K562 (cell line): ENCODE results near the gene DAO. TPM values are rescaled to one million over a fixed set of nuclear protein-coding genes. Genes with fewer than 3 reads are reported as not detected.

Source experiments
- ATAC-seq: fragments of 200-7000 bp; cut with Tn5 transposase; 3 replicates; pipeline ENCODE4 v1.9.1; 2020; ENCODE audit warnings: moderate library complexity
- BruUV-seq: library from RNA; stranded (reverse); fragments of 400-500 nt; replicated peaks from 2 replicates; lab custom pipeline; 2021; lab: Mats Ljungman, UMichigan
- CTCF ChIA-PET: fragments of 300-600 bp; formaldehyde crosslinking; extraction: SDS; loops from one replicate; lab custom pipeline; 2021; ENCODE audit warnings: low intra/inter-chr PET ratio; lab: Yijun Ruan, JAX
- POLR2A ChIA-PET: fragments of 300-600, 350-650 bp; sonication (Branson Sonifier 250); formaldehyde crosslinking; extraction: SDS; loops from one replicate; lab custom pipeline; 2021; ENCODE audit warnings: antibody characterized with exemption, inconsistent platforms; lab: Yijun Ruan, JAX
- DNase-seq, 4 experiments: peaks; one replicate each; pipeline versions ENCODE4 v3.0.0 to v3.0.0-alpha.2; 2011 to 2018; ENCODE audit warnings: low spot score in 3 of 4, mixed read lengths in 3 of 4; ENCODE audit errors: extremely low read depth in 1 of 4
- FAIRE-seq: peaks from 2 replicates; lab custom pipeline; 2011; peaks lifted over from hg19 to GRCh38; lab: Jason Lieb, UNC
- H2AFZ ChIP-seq: 2 replicates; pipeline ENCODE4 v1.6.0; 2011; ENCODE audit warnings: low read depth, low read length, control low read depth, inconsistent platforms
- H3K27ac ChIP-seq: fragments of 200-600 bp; 3 replicates; pipeline ENCODE4 v1.8.0; 2011; ENCODE audit warnings: low read depth, mild to moderate bottlenecking, control low read depth, inconsistent platforms, low read length, moderate library complexity, mixed read lengths; ENCODE audit errors: extremely low read depth
- H3K27me3 ChIP-seq, 2 experiments: fragments of 300-600 bp in 1 of 2; 2 replicates in 1 of 2; 3 replicates in 1 of 2; pipeline versions ENCODE4 v1.6.0 to v1.8.0; 2011; ENCODE audit warnings: inconsistent platforms in 2 of 2, low read length in 2 of 2, mild to moderate bottlenecking in 1 of 2, mixed read lengths in 1 of 2, moderate library complexity in 1 of 2; ENCODE audit not compliant: control insufficient read depth in 2 of 2, insufficient read depth in 2 of 2
- H3K36me3 ChIP-seq: fragments of 300-600 bp; 3 replicates; pipeline ENCODE4 v1.8.0; 2011; ENCODE audit warnings: mild to moderate bottlenecking, low read length, inconsistent platforms; ENCODE audit not compliant: control insufficient read depth, insufficient read depth
- H3K4me1 ChIP-seq, 2 experiments: fragments of 200-600 bp in 1 of 2; replicated peaks in 1 of 2; 2 replicates in 1 of 2; 3 replicates in 1 of 2; pipeline versions ENCODE4 v1.5.1 to v1.8.0; 2011; ENCODE audit warnings: inconsistent platforms in 2 of 2, low read length in 2 of 2, mild to moderate bottlenecking in 1 of 2, mixed read lengths in 1 of 2, moderate library complexity in 1 of 2; ENCODE audit not compliant: control insufficient read depth in 2 of 2, insufficient read depth in 2 of 2
- H3K4me2 ChIP-seq: 2 replicates; pipeline ENCODE4 v1.6.1; 2011; ENCODE audit warnings: low read length, control low read depth, inconsistent platforms, mixed read lengths; ENCODE audit not compliant: insufficient read depth
- H3K4me3 ChIP-seq: fragments of 200-600 bp; sonication (generic), shearing (Covaris generic); 2 replicates; pipeline ENCODE4 v1.5.1; 2016; ENCODE audit warnings: control low read depth, inconsistent platforms
- H3K79me2 ChIP-seq: fragments of 200-600 bp; 3 replicates; pipeline ENCODE4 v1.8.0; 2011; ENCODE audit warnings: low read length, inconsistent platforms; ENCODE audit not compliant: control insufficient read depth, insufficient read depth
- H3K9ac ChIP-seq, 2 experiments: 2 replicates each; pipeline versions ENCODE4 v1.6.0 to v1.6.1; 2011; ENCODE audit warnings: low read depth in 2 of 2, low read length in 2 of 2, control low read depth in 1 of 2, inconsistent platforms in 1 of 2, mild to moderate bottlenecking in 1 of 2, mixed read lengths in 1 of 2; ENCODE audit not compliant: insufficient read depth in 1 of 2
- H3K9me1 ChIP-seq: one replicate; pipeline ENCODE4 v1.6.0; 2011; ENCODE audit warnings: inconsistent platforms, mild to moderate bottlenecking, low read length, moderate library complexity; ENCODE audit not compliant: control insufficient read depth, insufficient read depth
- H3K9me3 ChIP-seq: replicated peaks from 2 replicates; pipeline ENCODE4 v1.5.1; 2011; ENCODE audit warnings: low read depth, low read length, inconsistent platforms; ENCODE audit not compliant: control insufficient read depth, insufficient read depth
- H4K20me1 ChIP-seq: replicated peaks from 2 replicates; pipeline ENCODE4 v1.6.1; 2011; ENCODE audit warnings: low read length, inconsistent platforms, mixed read lengths; ENCODE audit not compliant: control insufficient read depth, insufficient read depth
- ILF3 ChIP-seq: fragments of 450-650 bp; IDR thresholded peaks from 2 replicates; pipeline ENCODE4 v1.6.1; 2018; ENCODE audit warnings: antibody characterized with exemption, mild to moderate bottlenecking, moderate library complexity, borderline replicate concordance
- POLR2AphosphoS2 ChIP-seq: IDR thresholded peaks from 2 replicates; pipeline ENCODE4 v1.6.1; 2012; ENCODE audit warnings: low read length, improper control_type of control experiment
- PTTG1 ChIP-seq: fragments of 450-650 bp; IDR thresholded peaks from 2 replicates; pipeline ENCODE4 v1.6.1; 2016; ENCODE audit warnings: low read depth, mild to moderate bottlenecking, missing genetic modification characterization, missing compliant biosample characterization
- SPI1 ChIP-seq: IDR thresholded peaks from 2 replicates; pipeline ENCODE4 v1.6.1; 2011; ENCODE audit warnings: low read depth, low read length, control low read depth, borderline replicate concordance
- VEZF1 ChIP-seq: fragments of 200-800 bp; sonication (Bioruptor generic); IDR thresholded peaks from 2 replicates; pipeline ENCODE4 v1.6.1; 2017; ENCODE audit warnings: missing genetic modification characterization, missing compliant biosample characterization
- ZKSCAN1 ChIP-seq: fragments of 150-350 bp; IDR thresholded peaks from 2 replicates; pipeline ENCODE4 v1.6.1; 2016; ENCODE audit warnings: low read depth, low read length
- ZNF175 ChIP-seq: fragments of 200-800 bp; sonication (Bioruptor generic); IDR thresholded peaks from 2 replicates; pipeline ENCODE4 v1.6.1; 2016; ENCODE audit warnings: low read depth, mild to moderate bottlenecking, missing genetic modification characterization, missing compliant biosample characterization
- ZNF263 ChIP-seq: sonication (generic); formaldehyde crosslinking; IDR thresholded peaks from 2 replicates; pipeline ENCODE4 v1.8.0; 2022; ENCODE audit warnings: mild to moderate bottlenecking, missing genetic modification reagents, borderline replicate concordance
- ZNF316 ChIP-seq: fragments of 450-650 bp; IDR thresholded peaks from 2 replicates; pipeline ENCODE4 v1.6.1; 2016
- WGBS: fragments of 100-300 bp; shearing (Covaris generic); methylation state at CpG from one replicate; pipeline ENCODE4 v1.1.6; 2016; ENCODE audit warnings: low coverage, mixed read lengths; ENCODE audit not compliant: insufficient coverage; ENCODE audit errors: missing lambda C conversion rate; 5-methylcytosine and 5-hydroxymethylcytosine counted together
- in situ Hi-C: fragments of 300-500 bp; cut with MboI; formaldehyde crosslinking; loops from 4 replicates; pipeline ENCODE4 v1.15.0; 2018; ENCODE audit warnings: inconsistent platforms, mixed read lengths
- intact Hi-C: fragments of 100-400 bp; cut with micrococcal nuclease; formaldehyde crosslinking; loops from 2 replicates; pipeline ENCODE4 v1.14.2; 2022
- polyA plus RNA-seq, 8 experiments: library from polyadenylated mRNA; depleted of rRNA in 4 of 8; stranded (reverse) in 5 of 8; unstranded in 3 of 8; fragments of >200 nt; fragmentation: Nextera tagmentation in 2 of 8; fragmentation: Illumina TruSeq in 1 of 8; extraction: Ambion mirVana in 2 of 8; extraction: Trizol in 1 of 8; gene quantifications; 2 replicates each; pipeline versions ENCODE4 v1.2.1 to v1.2.3, GENCODE V29; 2011 to 2014; ENCODE audit warnings: inconsistent platforms in 1 of 8, missing spikeins in 1 of 8
- total RNA-seq, 7 experiments: library from RNA; depleted of rRNA in 6 of 7; stranded (reverse); fragments of >200 nt in 6 of 7; fragmentation: Illumina TruSeq in 2 of 7; extraction: Trizol in 2 of 7; gene quantifications; 2 replicates each; pipeline versions ENCODE4 v1.2.1 to v1.2.3, GENCODE V29; 2011 to 2021; ENCODE audit warnings: low replicate concordance in 1 of 7

The DAO gene
- total and polyA plus RNA-seq, 9 of the 15 experiments (the other 6 are each of a cell fraction or from before 2014, with no cell fraction given), result not detected

GRCh38 chr12:108905725-108906124, 25.8 kb downstream of the DAO start:
- TF ChIP-seq VEZF1 (no peak), ZNF316 (no peak), POLR2AphosphoS2 (no peak), SPI1 (peak; percentile 72)
- DNase-seq (no peak), FAIRE-seq (no peak), ATAC-seq (no peak)
- POLR2A ChIA-PET, result interaction anchor here (0.6 to 1.7 kb wide), 2 partner anchors 17 to 1375 kb away, joined by 3 to 4 read pairs; no protein-coding TSS in a partner anchor
- Histone ChIP-seq H3K9ac (no peak overlapping the region), H4K20me1 (no peaks in the 10 kb centered on the region), H3K27ac (no peak overlapping the region), H3K9me1 (no peaks in the 10 kb centered on the region), H3K9me3 (no peaks in the 10 kb centered on the region), H3K27me3 (peaks cover 17 to 27% of the 10 kb centered on the region in 2 experiments; a peak in 4 of 5 replicates), H3K4me2 (no peak overlapping the region), H3K79me2 (no peaks in the 10 kb centered on the region), H3K4me1 (no peaks in the 10 kb centered on the region), H3K4me3 (no peak overlapping the region), H2AFZ (no peak overlapping the region), H3K36me3 (no peaks in the 10 kb centered on the region)
- CTCF ChIA-PET, result no interaction called here
- no TSS peak for BruUV-seq
- intact Hi-C loops, result no loop called here
- 5% methylated on average over 5 of the region's 5 CpGs for WGBS
- in situ Hi-C loops, result no loop called here

- H3K36me3 ChIP-seq, result no peaks in the 10 kb centered on the region
- FAIRE-seq (no peak), DNase-seq (no peak), ATAC-seq (no peak)
- TF ChIP-seq ZNF263 (peak; percentile 72; the same call in 1 of the 2 replicates), PTTG1 (no peak), ZKSCAN1 (no peak), ILF3 (no peak), ZNF175 (CRISPR knock-in tag) (no peak)
- 0% methylated on average over 2 of the region's 2 CpGs for WGBS
- no peak overlapping the region for H3K9ac ChIP-seq
- H2AFZ ChIP-seq, result no peak overlapping the region
- intact Hi-C loops (no loop called here), in situ Hi-C loops (no loop called here)
- no peaks in the 10 kb centered on the region for H3K4me1 ChIP-seq
- no peaks in the 10 kb centered on the region for H3K79me2 ChIP-seq
- CTCF ChIA-PET, result no interaction called here
- no peaks in the 10 kb centered on the region for H3K9me3 ChIP-seq
- POLR2A ChIA-PET, result interaction anchor here (1.7 kb wide), 1 partner anchor 18 kb away, joined by 3 read pairs; no protein-coding TSS in a partner anchor
- H3K4me2 ChIP-seq, result no peak overlapping the region
- no peak overlapping the region for H3K4me3 ChIP-seq
- H4K20me1 ChIP-seq, result no peaks in the 10 kb centered on the region
- BruUV-seq, result no TSS peak
- H3K27ac ChIP-seq, result no peak overlapping the region
- peaks cover 16 to 34% of the 10 kb centered on the region in 2 experiments; a peak in 4 of 5 replicates for H3K27me3 ChIP-seq
- no peaks in the 10 kb centered on the region for H3K9me1 ChIP-seq
These were observed 27.1 kb downstream of the DAO start for GRCh38 chr12:108906971-108907370.
